ENCODE results near the gene CUX1. TPM values are rescaled to one million over a fixed set of nuclear protein-coding genes. Genes with fewer than 3 reads are reported as not detected.

The CUX1 gene
- total and polyA plus RNA-seq, 2 of the 13 experiments (the other 11 are each of a cell fraction or from before 2014, with no cell fraction given), result 13.7 to 14.9 TPM

DNA sequence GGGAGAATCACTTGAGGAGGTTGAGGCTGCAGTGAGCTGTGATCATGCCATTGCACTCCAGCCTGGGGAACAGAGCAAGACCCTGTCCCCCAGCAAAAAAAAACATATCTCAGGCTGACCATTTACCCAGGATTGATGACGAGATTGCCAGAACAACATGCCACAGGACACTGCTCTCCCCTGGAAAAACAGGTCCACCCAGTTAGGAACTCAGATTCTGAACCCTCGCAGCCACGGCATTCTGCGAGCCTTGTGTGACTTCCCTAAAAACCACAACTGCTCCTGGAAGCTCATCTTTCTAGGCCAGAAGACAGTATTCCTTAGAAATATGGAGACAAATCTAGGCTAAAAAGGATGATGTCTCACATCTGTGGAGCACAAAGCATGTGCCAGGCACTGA, 427.2 kb downstream of the CUX1 start (continued):
- no peak for TF ChIP-seq MZF1 (CRISPR knock-in tag; IDR thresholded peaks at IDR 0.05; ENCODE audit: borderline replicate concordance)
- no peak for TF ChIP-seq ZNF121 (CRISPR knock-in tag; IDR thresholded peaks at IDR 0.05)
- no peak for TF ChIP-seq HDAC6 (IDR thresholded peaks at IDR 0.05; ENCODE audit: low read depth, low read length)
- TF ChIP-seq ZMYM3 (CRISPR knock-in tag; IDR thresholded peaks at IDR 0.05), result no peak
- no peak for TF ChIP-seq MNT (IDR thresholded peaks at IDR 0.05)
- no peak for TF ChIP-seq TRIM24 (CRISPR knock-in tag; IDR thresholded peaks at IDR 0.05)
- no peak for TF ChIP-seq HHEX (CRISPR knock-in tag; IDR thresholded peaks at IDR 0.05)
- TF ChIP-seq, protein P1, sequence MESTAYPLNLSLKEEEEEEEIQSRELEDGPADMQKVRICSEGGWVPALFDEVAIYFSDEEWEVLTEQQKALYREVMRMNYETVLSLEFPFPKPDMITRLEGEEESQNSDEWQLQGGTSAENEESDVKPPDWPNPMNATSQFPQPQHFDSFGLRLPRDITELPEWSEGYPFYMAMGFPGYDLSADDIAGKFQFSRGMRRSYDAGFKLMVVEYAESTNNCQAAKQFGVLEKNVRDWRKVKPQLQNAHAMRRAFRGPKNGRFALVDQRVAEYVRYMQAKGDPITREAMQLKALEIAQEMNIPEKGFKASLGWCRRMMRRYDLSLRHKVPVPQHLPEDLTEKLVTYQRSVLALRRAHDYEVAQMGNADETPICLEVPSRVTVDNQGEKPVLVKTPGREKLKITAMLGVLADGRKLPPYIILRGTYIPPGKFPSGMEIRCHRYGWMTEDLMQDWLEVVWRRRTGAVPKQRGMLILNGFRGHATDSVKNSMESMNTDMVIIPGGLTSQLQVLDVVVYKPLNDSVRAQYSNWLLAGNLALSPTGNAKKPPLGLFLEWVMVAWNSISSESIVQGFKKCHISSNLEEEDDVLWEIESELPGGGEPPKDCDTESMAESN (CRISPR knock-in tag; conservative IDR thresholded peaks at IDR 0.05), result no peak

GRCh38 chr7:102248081-102248455, 430.6 kb downstream of the CUX1 start:
- Histone ChIP-seq H3K9ac (ENCODE audit: insufficient read depth, low read depth, low read length) (no peak overlapping the region), H3K4me2 (ENCODE audit: low read depth, low read length) (no peak overlapping the region), H4K20me1 (ENCODE audit: insufficient read depth, low read length) (no peaks in the 10 kb centered on the region), H2AFZ (ENCODE audit: low read length) (no peak overlapping the region), H3K79me2 (ENCODE audit: insufficient read depth, low read length) (no peaks in the 10 kb centered on the region), H3K27ac (ENCODE audit: extremely low read length, insufficient read depth, low read length) (no peak overlapping the region), H3K9me3 (ENCODE audit: low read length) (no peaks in the 10 kb centered on the region), H3K27me3 (ENCODE audit: control insufficient read depth in 1 of 2, insufficient read depth in 2 of 2, low read length in 2 of 2) (no peaks in the 10 kb centered on the region), H3K4me1 (ENCODE audit: insufficient read depth, low read length) (peaks cover 10% of the 10 kb centered on the region), H3K4me3 (replicated peaks in 1 of 3; ENCODE audit: insufficient read depth in 1 of 3, low read depth in 2 of 3, low read length in 3 of 3) (no peak overlapping the region), H3K36me3 (replicated peaks in 1 of 2; ENCODE audit: control insufficient read depth in 1 of 2, insufficient read depth in 2 of 2, low read length in 2 of 2) (peaks cover 3 to 33% of the 10 kb centered on the region in 2 experiments; a peak in 4 of 5 replicates)
- POLR2A ChIA-PET, result no interaction called here
- no peak for ATAC-seq
- 95% methylated on average over 9 of the region's 14 CpGs for WGBS (ENCODE audit: low lambda C conversion rate)
- TF ChIP-seq ZNF747 (CRISPR knock-in tag; IDR thresholded peaks at IDR 0.05; ENCODE audit: borderline replicate concordance) (no peak), CSRNP2 (CRISPR knock-in tag; conservative IDR thresholded peaks at IDR 0.05; ENCODE audit: low read depth) (no peak), ADNP (CRISPR knock-in tag; IDR thresholded peaks at IDR 0.05) (no peak), PAWR (CRISPR knock-in tag; IDR thresholded peaks at IDR 0.05; ENCODE audit: borderline replicate concordance) (no peak), MED13 (CRISPR knock-in tag; IDR thresholded peaks at IDR 0.05) (no peak), ZNF234 (CRISPR knock-in tag; conservative IDR thresholded peaks at IDR 0.05) (no peak)
- no peak for FAIRE-seq
- no peak for DNase-seq (ENCODE audit: low spot score)
- intact Hi-C loops (cut with micrococcal nuclease; ENCODE audit: unreplicated experiment) (no loop called here), in situ Hi-C loops (cut with HindIII; ENCODE audit: extremely low pct_ligation_motif_present, low pct_unique_long_range_greater_than_20kb) (no loop called here)
- CTCF ChIA-PET (ENCODE audit: low intra/inter-chr PET ratio, low total read pairs), result no interaction called here
- no TSS peak for BruUV-seq (replicated peaks)
